ENCODE data around the gene SLC25A41.
"Not testable (repeated sequence)": the region's sequence is repeated elsewhere in the genome, so short reads cannot be mapped to it uniquely, and the experiment has no call there.

SLC25A41 gene

GRCh38 chr19:6431891-6432290 is 1.7 kb downstream of the SLC25A41 start:
- Histone ChIP-seq H3K27ac (ENCODE audit: insufficient read depth, low read length, poor library complexity, severe bottlenecking) (no peak overlapping the region), H3K27me3 (replicated peaks; ENCODE audit: control insufficient read depth, insufficient read depth, low read length, poor library complexity, severe bottlenecking) (no peaks in the 10 kb centered on the region), H3K4me1 (ENCODE audit: control insufficient read depth, insufficient read depth, low read length, poor library complexity, severe bottlenecking) (no peaks in the 10 kb centered on the region), H3K9me3 (ENCODE audit: control insufficient read depth, low read length) (no peaks in the 10 kb centered on the region), H3K36me3 (ENCODE audit: control insufficient read depth, insufficient read depth, low read length) (no peaks in the 10 kb centered on the region), H3K4me3 (ENCODE audit: insufficient read depth, low read depth, low read length, poor library complexity, severe bottlenecking) (no peak overlapping the region)
- DNase-seq: no peak

DNA sequence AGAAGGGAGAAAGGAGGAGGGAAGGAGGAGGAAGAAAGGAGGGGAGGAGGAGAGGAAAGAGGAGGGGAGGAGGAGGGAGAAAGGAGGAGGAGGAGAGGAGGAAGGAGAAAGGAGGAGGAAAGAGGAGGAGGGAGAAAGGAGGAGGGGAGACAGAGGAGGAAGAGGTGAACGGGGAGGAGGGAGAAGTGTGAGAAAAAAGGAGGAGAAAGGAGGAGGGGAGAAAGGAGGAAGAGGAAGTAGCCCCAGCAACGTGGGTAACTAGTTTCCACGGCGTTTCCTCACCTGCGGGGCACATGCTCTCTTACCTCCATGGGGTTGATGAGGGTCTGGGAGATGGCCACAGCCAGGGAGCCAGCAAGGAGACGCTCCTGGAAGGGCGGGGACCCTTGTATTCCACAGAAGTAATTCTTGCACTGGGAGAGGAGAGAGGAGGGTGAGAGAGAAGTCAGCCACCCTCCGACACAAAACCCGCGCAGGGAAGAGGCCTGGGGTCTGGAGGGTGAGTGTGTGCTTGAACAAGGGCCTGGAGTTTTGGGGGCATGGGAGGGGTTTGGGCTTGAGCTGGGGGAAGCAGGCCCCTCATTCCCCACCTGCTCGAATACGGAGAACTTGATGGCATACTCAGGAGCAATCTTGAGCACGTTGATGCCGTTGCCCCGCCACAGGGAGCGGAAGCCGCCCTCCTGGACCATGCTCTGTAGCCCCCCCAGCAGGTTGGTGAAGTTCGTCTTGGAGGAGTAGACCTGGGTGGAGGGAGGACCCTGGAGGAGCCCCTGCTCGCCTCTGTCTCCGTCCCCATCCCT is 3.9 kb downstream of the SLC25A41 start:
- no peaks in the 10 kb centered on the region for H3K36me3 ChIP-seq (ENCODE audit: control insufficient read depth, insufficient read depth, low read length)
- no peaks in the 10 kb centered on the region for H3K4me1 ChIP-seq (ENCODE audit: control insufficient read depth, insufficient read depth, low read length, poor library complexity, severe bottlenecking)
- no peak for DNase-seq
- no peaks in the 10 kb centered on the region for H3K27me3 ChIP-seq (replicated peaks; ENCODE audit: control insufficient read depth, insufficient read depth, low read length, poor library complexity, severe bottlenecking)
- H3K4me3 ChIP-seq (ENCODE audit: insufficient read depth, low read depth, low read length, poor library complexity, severe bottlenecking): no peak overlapping the region
- H3K27ac ChIP-seq (ENCODE audit: insufficient read depth, low read length, poor library complexity, severe bottlenecking): no peak overlapping the region
- H3K9me3 ChIP-seq (ENCODE audit: control insufficient read depth, low read length): no peaks in the 10 kb centered on the region

DNA sequence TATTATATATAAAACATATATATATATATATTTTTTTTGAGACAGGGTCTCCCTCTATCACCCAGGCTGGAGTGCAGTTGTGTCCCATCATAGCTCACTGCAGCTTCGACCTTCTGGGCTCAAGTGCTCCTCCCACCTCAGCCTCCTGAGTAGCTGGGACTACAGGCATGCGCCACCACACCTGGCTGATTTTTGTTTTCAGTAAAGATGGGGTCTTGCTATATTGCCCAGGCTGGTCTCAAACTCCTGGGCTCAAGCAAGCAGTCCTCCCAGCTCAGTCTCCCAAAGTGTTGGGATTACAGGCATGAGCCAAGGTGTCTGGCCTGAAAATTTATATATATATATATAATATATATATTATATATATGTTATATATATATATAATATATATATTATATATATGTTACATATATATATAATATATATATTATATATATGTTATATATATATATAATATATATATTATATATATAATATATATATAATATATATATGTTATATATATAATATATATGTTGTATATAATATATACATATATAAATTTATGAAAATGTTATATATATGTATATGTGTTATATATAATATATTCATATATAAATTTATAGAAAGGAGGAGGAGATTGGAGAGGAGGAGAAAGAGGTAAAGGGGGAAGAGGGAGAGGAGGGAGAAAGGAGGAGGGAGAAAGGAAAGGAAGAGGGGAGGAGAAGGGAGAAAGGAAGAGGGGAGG is 4.7 kb downstream of the SLC25A41 start:
- H3K9me3 ChIP-seq (ENCODE audit: control insufficient read depth, low read length); H3K27me3 ChIP-seq (replicated peaks; ENCODE audit: control insufficient read depth, insufficient read depth, low read length, poor library complexity, severe bottlenecking); DNase-seq; H3K36me3 ChIP-seq (ENCODE audit: control insufficient read depth, insufficient read depth, low read length); H3K4me3 ChIP-seq (ENCODE audit: insufficient read depth, low read depth, low read length, poor library complexity, severe bottlenecking); H3K27ac ChIP-seq (ENCODE audit: insufficient read depth, low read length, poor library complexity, severe bottlenecking); H3K4me1 ChIP-seq (ENCODE audit: control insufficient read depth, insufficient read depth, low read length, poor library complexity, severe bottlenecking): not testable (repeated sequence)

GRCh38 chr19:6427131-6427530 is 6.4 kb downstream of the SLC25A41 start:
- Histone ChIP-seq H3K27me3 (replicated peaks; ENCODE audit: control insufficient read depth, insufficient read depth, low read length, poor library complexity, severe bottlenecking) (no peaks in the 10 kb centered on the region), H3K27ac (ENCODE audit: insufficient read depth, low read length, poor library complexity, severe bottlenecking) (no peak overlapping the region), H3K36me3 (ENCODE audit: control insufficient read depth, insufficient read depth, low read length) (no peaks in the 10 kb centered on the region), H3K4me1 (ENCODE audit: control insufficient read depth, insufficient read depth, low read length, poor library complexity, severe bottlenecking) (peaks cover 17% of the 10 kb centered on the region), H3K4me3 (ENCODE audit: insufficient read depth, low read depth, low read length, poor library complexity, severe bottlenecking) (no peak overlapping the region), H3K9me3 (ENCODE audit: control insufficient read depth, low read length) (no peaks in the 10 kb centered on the region)
- no peak for DNase-seq

- H3K4me3 ChIP-seq (ENCODE audit: insufficient read depth, low read depth, low read length, poor library complexity, severe bottlenecking): no peak overlapping the region
- peaks cover 6% of the 10 kb centered on the region for H3K36me3 ChIP-seq (ENCODE audit: control insufficient read depth, insufficient read depth, low read length)
- DNase-seq: no peak
- H3K4me1 ChIP-seq (ENCODE audit: control insufficient read depth, insufficient read depth, low read length, poor library complexity, severe bottlenecking): peaks cover 17% of the 10 kb centered on the region
- H3K9me3 ChIP-seq (ENCODE audit: control insufficient read depth, low read length): no peaks in the 10 kb centered on the region
- peak overlapping the region; percentile 65 for H3K27ac ChIP-seq (ENCODE audit: insufficient read depth, low read length, poor library complexity, severe bottlenecking)
- H3K27me3 ChIP-seq (replicated peaks; ENCODE audit: control insufficient read depth, insufficient read depth, low read length, poor library complexity, severe bottlenecking): no peaks in the 10 kb centered on the region
These were observed 7.6 kb downstream of the SLC25A41 start for GRCh38 chr19:6425732-6426620.

GRCh38 chr19:6424939-6425731 is 8.4 kb downstream of the SLC25A41 start:
- Histone ChIP-seq H3K9me3 (ENCODE audit: control insufficient read depth, low read length) (no peaks in the 10 kb centered on the region), H3K27ac (ENCODE audit: insufficient read depth, low read length, poor library complexity, severe bottlenecking) (peak overlapping the region; percentile 65), H3K4me1 (ENCODE audit: control insufficient read depth, insufficient read depth, low read length, poor library complexity, severe bottlenecking) (peaks cover 17% of the 10 kb centered on the region), H3K27me3 (replicated peaks; ENCODE audit: control insufficient read depth, insufficient read depth, low read length, poor library complexity, severe bottlenecking) (no peaks in the 10 kb centered on the region), H3K4me3 (ENCODE audit: insufficient read depth, low read depth, low read length, poor library complexity, severe bottlenecking) (no peak overlapping the region), H3K36me3 (ENCODE audit: control insufficient read depth, insufficient read depth, low read length) (peaks cover 14% of the 10 kb centered on the region)
- peak; percentile 98 to 100 (median 99) for DNase-seq

DNA sequence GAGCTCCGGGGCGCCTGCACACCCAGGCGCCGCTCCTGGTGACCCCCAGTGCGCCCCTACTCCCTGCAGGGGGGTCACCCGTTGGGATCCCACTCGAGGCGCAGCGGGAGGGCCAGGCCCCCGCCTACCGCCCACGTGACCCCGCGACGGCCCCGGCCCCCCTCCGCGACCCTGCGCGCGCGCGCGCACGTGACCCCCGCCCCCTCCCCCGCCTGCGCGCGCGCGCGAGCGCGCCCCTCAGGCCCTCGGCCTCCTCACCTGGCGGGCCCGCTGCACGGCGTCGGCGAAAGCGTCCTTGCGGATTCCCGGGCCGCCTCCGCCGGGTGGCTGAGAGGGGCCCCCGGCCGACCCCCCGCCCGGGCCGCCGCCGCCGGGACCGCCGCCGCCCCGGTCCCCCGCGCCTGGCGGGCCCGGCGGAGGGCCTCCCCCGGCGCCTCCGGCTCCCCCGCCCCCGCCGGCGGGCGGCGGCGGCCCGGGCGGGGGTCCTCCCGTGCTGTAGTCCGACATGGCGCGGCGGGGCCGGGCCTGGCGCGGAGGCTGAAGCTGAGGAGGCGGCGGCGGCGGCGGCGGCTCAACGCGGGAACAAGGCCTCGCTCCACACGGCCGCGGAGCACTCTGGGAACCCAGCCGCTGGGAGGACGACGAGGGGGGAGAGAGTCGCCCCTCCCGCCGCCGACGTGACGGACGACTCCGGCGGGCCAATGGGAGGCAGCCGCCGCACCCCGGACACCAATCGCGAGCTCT is 9.2 kb downstream of the SLC25A41 start, which contains the start of gene KHSRP:
KHSRP (minus strand) TSS at position 617 of the 744 bp plus-strand sequence; CDS start at position 507, 110 bp downstream.
- Histone ChIP-seq H3K27ac (ENCODE audit: insufficient read depth, low read length, poor library complexity, severe bottlenecking) (peak within 1 kb of the TSS; percentile 65), H3K4me3 (ENCODE audit: insufficient read depth, low read depth, low read length, poor library complexity, severe bottlenecking) (peak within 1 kb of the TSS; percentile 51), H3K36me3 (ENCODE audit: control insufficient read depth, insufficient read depth, low read length) (peaks cover 22% of the 10 kb centered on the region), H3K27me3 (replicated peaks; ENCODE audit: control insufficient read depth, insufficient read depth, low read length, poor library complexity, severe bottlenecking) (no peaks in the 10 kb centered on the region), H3K9me3 (ENCODE audit: control insufficient read depth, low read length) (no peaks in the 10 kb centered on the region), H3K4me1 (ENCODE audit: control insufficient read depth, insufficient read depth, low read length, poor library complexity, severe bottlenecking) (peaks cover 17% of the 10 kb centered on the region)
- peak in 1 of 3 donors; percentile 13 for DNase-seq

DNA sequence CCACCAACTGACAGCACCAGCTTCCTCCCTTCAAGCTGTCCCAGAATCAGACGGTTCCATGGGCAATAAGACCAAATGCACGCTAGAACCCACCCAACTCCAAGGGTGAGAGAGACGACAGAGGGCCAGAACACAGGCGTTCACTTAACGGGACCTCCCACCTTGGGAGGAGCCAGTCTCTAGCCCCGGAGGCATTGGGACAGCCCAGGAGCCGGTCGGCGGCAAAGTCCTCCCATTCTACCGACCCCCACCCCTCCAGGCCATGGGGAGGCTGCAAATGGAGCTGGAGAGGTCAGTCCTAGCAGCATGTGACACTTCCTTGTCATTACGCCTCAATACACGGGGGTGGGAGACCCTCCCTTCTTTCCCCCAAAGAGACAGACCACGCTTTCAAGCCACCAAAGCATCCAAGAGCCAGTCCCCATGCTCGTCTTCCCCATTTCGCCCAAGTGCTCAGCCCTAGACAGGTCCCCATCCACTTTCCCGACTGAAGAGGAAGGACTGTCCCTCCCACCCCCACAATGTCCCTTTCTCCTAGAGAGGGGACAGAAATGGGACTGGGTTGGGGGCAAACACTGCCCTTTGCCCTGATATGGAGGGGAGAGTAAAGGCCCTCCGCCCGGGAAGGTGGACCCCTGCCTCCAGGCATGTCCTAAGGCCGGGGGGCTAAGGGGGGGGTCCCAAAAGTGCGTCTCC is 9.9 kb downstream of the SLC25A41 start:
- H3K4me3 ChIP-seq (ENCODE audit: insufficient read depth, low read depth, low read length, poor library complexity, severe bottlenecking): peak overlapping the region; percentile 51
- H3K27me3 ChIP-seq (replicated peaks; ENCODE audit: control insufficient read depth, insufficient read depth, low read length, poor library complexity, severe bottlenecking): no peaks in the 10 kb centered on the region
- no peaks in the 10 kb centered on the region for H3K9me3 ChIP-seq (ENCODE audit: control insufficient read depth, low read length)
- no peak for DNase-seq
- H3K4me1 ChIP-seq (ENCODE audit: control insufficient read depth, insufficient read depth, low read length, poor library complexity, severe bottlenecking): peaks cover 17% of the 10 kb centered on the region
- H3K36me3 ChIP-seq (ENCODE audit: control insufficient read depth, insufficient read depth, low read length): peaks cover 29% of the 10 kb centered on the region
- peak overlapping the region; percentile 55 for H3K27ac ChIP-seq (ENCODE audit: insufficient read depth, low read length, poor library complexity, severe bottlenecking)

Measured in effector memory CD4-positive, alpha-beta T cell (primary cell).